ENCODE data around the gene INVS.

DNA sequence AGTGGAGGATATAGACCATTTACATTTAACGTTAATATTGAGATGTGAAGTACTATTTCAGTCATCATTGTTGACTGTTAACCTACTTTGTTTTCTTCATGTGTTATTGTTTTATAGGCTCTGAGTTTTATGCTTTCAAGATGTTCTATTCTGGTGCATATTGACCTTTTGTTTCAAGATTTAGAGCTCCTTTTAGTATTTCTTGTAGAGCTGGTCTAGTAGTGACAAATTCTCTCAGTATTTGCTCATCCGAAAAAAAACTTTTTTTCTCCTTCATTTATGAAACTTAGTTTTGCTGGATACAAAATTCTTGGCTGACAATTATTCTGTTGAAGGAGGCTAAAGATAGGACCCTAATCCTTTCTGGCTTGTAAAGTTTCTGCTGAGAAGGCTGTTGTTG is 91.3 kb downstream of the INVS start:
- TF ChIP-seq GABPA (IDR thresholded peaks at IDR 0.05 in 1 of 2, conservative IDR thresholded peaks at IDR 0.05 in 1 of 2), result no peak
- TF ChIP-seq SP1 (IDR thresholded peaks at IDR 0.05), result no peak
- TF ChIP-seq, protein P1, sequence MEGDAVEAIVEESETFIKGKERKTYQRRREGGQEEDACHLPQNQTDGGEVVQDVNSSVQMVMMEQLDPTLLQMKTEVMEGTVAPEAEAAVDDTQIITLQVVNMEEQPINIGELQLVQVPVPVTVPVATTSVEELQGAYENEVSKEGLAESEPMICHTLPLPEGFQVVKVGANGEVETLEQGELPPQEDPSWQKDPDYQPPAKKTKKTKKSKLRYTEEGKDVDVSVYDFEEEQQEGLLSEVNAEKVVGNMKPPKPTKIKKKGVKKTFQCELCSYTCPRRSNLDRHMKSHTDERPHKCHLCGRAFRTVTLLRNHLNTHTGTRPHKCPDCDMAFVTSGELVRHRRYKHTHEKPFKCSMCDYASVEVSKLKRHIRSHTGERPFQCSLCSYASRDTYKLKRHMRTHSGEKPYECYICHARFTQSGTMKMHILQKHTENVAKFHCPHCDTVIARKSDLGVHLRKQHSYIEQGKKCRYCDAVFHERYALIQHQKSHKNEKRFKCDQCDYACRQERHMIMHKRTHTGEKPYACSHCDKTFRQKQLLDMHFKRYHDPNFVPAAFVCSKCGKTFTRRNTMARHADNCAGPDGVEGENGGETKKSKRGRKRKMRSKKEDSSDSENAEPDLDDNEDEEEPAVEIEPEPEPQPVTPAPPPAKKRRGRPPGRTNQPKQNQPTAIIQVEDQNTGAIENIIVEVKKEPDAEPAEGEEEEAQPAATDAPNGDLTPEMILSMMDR (IDR thresholded peaks at IDR 0.05; ENCODE audit: low read depth, low read length, missing input control), result no peak
- TF ChIP-seq RAD21 (IDR thresholded peaks at IDR 0.05), result no peak
- TF ChIP-seq, protein P2, sequence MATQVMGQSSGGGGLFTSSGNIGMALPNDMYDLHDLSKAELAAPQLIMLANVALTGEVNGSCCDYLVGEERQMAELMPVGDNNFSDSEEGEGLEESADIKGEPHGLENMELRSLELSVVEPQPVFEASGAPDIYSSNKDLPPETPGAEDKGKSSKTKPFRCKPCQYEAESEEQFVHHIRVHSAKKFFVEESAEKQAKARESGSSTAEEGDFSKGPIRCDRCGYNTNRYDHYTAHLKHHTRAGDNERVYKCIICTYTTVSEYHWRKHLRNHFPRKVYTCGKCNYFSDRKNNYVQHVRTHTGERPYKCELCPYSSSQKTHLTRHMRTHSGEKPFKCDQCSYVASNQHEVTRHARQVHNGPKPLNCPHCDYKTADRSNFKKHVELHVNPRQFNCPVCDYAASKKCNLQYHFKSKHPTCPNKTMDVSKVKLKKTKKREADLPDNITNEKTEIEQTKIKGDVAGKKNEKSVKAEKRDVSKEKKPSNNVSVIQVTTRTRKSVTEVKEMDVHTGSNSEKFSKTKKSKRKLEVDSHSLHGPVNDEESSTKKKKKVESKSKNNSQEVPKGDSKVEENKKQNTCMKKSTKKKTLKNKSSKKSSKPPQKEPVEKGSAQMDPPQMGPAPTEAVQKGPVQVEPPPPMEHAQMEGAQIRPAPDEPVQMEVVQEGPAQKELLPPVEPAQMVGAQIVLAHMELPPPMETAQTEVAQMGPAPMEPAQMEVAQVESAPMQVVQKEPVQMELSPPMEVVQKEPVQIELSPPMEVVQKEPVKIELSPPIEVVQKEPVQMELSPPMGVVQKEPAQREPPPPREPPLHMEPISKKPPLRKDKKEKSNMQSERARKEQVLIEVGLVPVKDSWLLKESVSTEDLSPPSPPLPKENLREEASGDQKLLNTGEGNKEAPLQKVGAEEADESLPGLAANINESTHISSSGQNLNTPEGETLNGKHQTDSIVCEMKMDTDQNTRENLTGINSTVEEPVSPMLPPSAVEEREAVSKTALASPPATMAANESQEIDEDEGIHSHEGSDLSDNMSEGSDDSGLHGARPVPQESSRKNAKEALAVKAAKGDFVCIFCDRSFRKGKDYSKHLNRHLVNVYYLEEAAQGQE (IDR thresholded peaks at IDR 0.05), result no peak
- no peak for TF ChIP-seq RXRA (IDR thresholded peaks at IDR 0.05)
- TF ChIP-seq, protein P3, sequence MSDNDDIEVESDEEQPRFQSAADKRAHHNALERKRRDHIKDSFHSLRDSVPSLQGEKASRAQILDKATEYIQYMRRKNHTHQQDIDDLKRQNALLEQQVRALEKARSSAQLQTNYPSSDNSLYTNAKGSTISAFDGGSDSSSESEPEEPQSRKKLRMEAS (IDR thresholded peaks at IDR 0.05), result no peak

Data from liver (tissue), 3 donors.